ENCODE data around the gene RSPO4. TPM values are rescaled to one million over a fixed set of nuclear protein-coding genes. Genes with fewer than 3 reads are reported as not detected.

The RSPO4 gene
- total and polyA plus RNA-seq, 9 donors: 0.04 to 0.47 (median 0.19) TPM; not detected in 1

DNA sequence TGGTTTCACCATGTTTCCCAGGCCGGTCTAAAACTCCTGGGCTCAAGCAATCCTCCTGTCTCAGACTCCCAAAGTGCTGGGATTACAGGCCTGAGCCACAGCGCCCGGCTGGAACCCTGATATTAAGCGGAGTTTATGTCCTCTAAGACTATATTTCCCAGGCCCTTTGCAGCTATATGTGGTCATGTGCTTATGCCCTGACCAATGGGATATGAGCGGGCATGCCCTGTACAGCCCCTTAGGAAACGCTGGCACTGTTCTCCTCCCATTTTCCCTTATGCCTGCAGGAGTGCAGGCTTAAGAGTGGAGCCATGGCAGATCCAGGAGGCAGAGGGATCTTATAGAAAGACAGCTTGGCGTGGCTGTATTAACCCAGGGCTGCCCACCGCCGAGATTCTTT lies 29.9 kb downstream of the RSPO4 start:
- no peaks in the 10 kb centered on the region for H3K36me3 ChIP-seq (ENCODE audit: control insufficient read depth, insufficient read depth, low read length)
- peaks cover 2% of the 10 kb centered on the region for H3K27me3 ChIP-seq (ENCODE audit: control insufficient read depth, insufficient read depth, low read length)
- DNase-seq: no peak
- 98% methylated on average over 6 of the region's 9 CpGs for WGBS (ENCODE audit: insufficient coverage)
- no peaks in the 10 kb centered on the region for H3K9me3 ChIP-seq (replicated peaks; ENCODE audit: control insufficient read depth, low read depth, low read length)
- H3K4me3 ChIP-seq (ENCODE audit: low read length): no peak overlapping the region
- H3K4me1 ChIP-seq (ENCODE audit: control insufficient read depth, insufficient read depth, low read length): no peaks in the 10 kb centered on the region
- no peak overlapping the region for H3K27ac ChIP-seq (ENCODE audit: low read length)

DNA sequence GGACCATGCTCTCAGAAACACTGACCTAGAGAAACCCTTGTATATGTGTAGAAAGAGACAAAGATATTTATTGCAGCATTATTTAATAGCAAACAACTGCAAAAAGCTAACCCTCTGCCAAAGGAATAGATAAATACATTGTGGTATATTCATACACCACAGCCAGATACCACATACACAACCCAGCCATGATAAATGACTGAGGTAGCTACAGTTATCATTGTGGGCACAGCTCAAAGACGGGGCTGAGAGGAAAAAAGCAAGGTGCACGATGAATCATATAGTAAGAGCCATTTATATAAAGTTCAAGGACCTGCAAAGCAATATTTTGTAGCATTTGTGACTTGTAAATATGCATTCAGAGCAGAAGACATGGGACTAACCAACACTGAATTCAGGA lies 30.8 kb downstream of the RSPO4 start:
- Histone ChIP-seq H3K9me3 (replicated peaks; ENCODE audit: control insufficient read depth, low read depth, low read length) (no peaks in the 10 kb centered on the region), H3K36me3 (ENCODE audit: control insufficient read depth, insufficient read depth, low read length) (no peaks in the 10 kb centered on the region), H3K4me1 (ENCODE audit: control insufficient read depth, insufficient read depth, low read length) (no peaks in the 10 kb centered on the region), H3K27me3 (ENCODE audit: control insufficient read depth, insufficient read depth, low read length) (peaks cover 2% of the 10 kb centered on the region), H3K4me3 (ENCODE audit: low read length) (no peak overlapping the region), H3K27ac (ENCODE audit: low read length) (no peak overlapping the region)
- no peak for DNase-seq
- WGBS (ENCODE audit: insufficient coverage): no CpG with 5 or more reads among the region's 2 CpGs

DNA sequence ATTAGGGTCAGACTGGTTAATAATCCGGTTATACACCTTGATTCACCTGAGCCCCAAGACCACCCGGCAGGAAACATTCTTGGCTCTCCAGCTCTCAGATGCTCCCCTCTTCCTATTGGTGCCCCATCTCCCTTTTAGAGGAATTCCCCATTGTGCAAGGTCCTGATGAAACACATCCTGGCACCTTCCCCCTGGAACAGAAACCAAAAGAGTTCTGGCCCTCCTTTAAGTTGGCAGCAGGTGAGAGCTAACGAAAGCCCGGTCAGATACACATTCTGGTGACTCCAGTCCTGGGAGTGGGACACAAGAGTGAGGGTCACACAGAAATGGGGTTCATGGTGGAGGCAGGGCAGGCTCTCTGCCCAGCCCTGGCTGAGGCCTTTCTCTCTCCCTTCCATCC lies 32.2 kb downstream of the RSPO4 start:
- H3K9me3 ChIP-seq (replicated peaks; ENCODE audit: control insufficient read depth, low read depth, low read length): no peaks in the 10 kb centered on the region
- no peaks in the 10 kb centered on the region for H3K4me1 ChIP-seq (ENCODE audit: control insufficient read depth, insufficient read depth, low read length)
- no peaks in the 10 kb centered on the region for H3K36me3 ChIP-seq (ENCODE audit: control insufficient read depth, insufficient read depth, low read length)
- 75% methylated on average over 3 of the region's 4 CpGs for WGBS (ENCODE audit: insufficient coverage)
- no peak overlapping the region for H3K27ac ChIP-seq (ENCODE audit: low read length)
- DNase-seq: no peak
- peaks cover 5% of the 10 kb centered on the region for H3K27me3 ChIP-seq (ENCODE audit: control insufficient read depth, insufficient read depth, low read length)
- H3K4me3 ChIP-seq (ENCODE audit: low read length): no peak overlapping the region

DNA sequence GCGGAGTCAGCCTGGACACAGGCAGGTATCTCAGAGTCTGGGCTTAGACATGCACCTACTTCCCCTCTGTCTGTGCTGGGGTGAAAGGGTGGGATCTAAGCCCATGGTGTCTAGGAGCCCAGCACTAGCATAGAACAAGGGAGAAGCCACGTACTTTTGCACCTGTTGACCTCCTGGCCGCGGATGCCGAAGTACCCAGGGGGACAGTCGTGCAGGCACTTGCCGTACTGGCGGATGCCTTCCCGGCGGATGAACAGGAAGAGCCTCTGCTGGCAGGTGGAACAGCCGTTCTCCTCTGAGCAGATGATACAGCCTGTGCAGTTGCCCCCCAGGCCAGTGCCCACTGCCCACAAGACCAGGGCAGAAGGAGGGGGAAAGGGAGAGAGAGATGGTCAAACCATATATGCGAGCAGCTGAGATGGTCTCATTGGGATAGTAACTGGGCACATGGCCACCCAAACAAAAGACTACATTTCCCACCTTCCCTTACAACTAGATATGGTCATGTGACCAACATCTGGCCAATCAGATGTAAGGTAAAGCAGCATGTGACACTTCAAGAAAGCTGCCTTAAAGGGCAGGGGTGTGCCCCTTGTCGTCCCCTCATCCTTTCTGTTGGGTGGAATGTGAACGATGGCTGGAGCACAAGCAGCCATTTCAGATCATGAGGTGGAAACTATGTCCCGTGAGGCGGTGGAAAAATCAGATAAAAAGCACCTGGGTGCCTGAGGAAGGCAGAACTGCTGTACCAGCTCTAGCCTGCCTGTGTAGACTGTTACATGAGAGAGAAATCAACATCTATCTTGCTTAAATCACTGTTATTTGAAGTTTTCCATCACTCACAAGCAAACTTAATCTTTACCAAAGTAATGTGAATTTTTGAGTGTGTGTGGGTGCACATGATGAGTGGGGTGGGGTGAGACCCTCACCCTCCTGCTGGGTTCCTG lies 34.0 kb downstream of the RSPO4 start:
- WGBS (ENCODE audit: insufficient coverage): 89% methylated on average over 15 of the region's 16 CpGs
- peaks cover 5% of the 10 kb centered on the region for H3K27me3 ChIP-seq (ENCODE audit: control insufficient read depth, insufficient read depth, low read length)
- no peak overlapping the region for H3K4me3 ChIP-seq (ENCODE audit: low read length)
- no peak overlapping the region for H3K27ac ChIP-seq (ENCODE audit: low read length)
- H3K9me3 ChIP-seq (replicated peaks; ENCODE audit: control insufficient read depth, low read depth, low read length): no peaks in the 10 kb centered on the region
- H3K36me3 ChIP-seq (ENCODE audit: control insufficient read depth, insufficient read depth, low read length): no peaks in the 10 kb centered on the region
- DNase-seq: peak; percentile 13
- no peaks in the 10 kb centered on the region for H3K4me1 ChIP-seq (ENCODE audit: control insufficient read depth, insufficient read depth, low read length)

DNA sequence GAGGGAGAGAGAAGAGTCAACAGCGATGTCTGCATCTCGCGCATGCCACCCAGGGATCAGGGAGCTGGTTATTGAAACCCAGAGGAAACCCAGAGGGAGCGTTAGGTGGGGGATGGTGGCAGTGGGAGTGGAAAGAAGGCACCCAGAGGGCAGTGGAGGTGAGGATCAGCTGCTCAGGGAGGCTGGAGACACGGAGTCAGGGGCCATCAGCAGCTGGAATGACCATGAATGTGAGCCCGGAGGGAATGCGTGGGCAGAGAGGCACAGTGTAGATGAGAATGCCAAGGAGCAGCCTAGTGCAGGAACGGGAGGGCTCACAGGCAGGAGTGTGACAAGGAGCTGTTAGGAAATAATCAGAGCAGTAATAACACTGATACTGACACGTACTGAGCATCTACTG lies 36.2 kb downstream of the RSPO4 start:
- H3K4me3 ChIP-seq (ENCODE audit: low read length): no peak overlapping the region
- H3K4me1 ChIP-seq (ENCODE audit: control insufficient read depth, insufficient read depth, low read length): no peaks in the 10 kb centered on the region
- H3K36me3 ChIP-seq (ENCODE audit: control insufficient read depth, insufficient read depth, low read length): no peaks in the 10 kb centered on the region
- H3K27ac ChIP-seq (ENCODE audit: low read length): no peak overlapping the region
- H3K27me3 ChIP-seq (ENCODE audit: control insufficient read depth, insufficient read depth, low read length): peaks cover 5% of the 10 kb centered on the region
- DNase-seq: no peak
- H3K9me3 ChIP-seq (replicated peaks; ENCODE audit: control insufficient read depth, low read depth, low read length): no peaks in the 10 kb centered on the region
- WGBS (ENCODE audit: insufficient coverage): 75% methylated on average over 7 of the region's 9 CpGs

DNA sequence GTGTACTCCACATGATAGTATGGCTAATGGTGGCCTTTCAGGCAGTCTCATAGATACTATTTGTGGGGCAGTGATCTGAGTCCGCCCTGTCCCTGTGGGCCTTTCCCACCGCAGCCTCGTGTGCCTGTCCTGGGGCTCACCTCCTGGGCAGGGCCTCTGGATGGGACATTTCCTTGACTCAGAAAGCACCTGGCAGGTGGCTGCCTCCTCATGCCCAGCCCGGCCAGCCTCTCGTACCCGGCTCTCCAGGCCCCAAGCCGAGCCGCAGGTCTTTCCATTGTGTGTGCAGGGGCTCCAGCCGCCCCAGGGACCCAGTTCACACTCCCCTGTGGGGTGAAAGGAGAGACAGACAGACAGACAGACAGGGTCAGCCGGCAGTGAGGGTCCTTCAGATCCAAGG lies 38.3 kb downstream of the RSPO4 start:
- 78% methylated on average over 7 of the region's 10 CpGs for WGBS (ENCODE audit: insufficient coverage)
- H3K4me3 ChIP-seq (ENCODE audit: low read length): no peak overlapping the region
- peaks cover 7% of the 10 kb centered on the region for H3K27me3 ChIP-seq (ENCODE audit: control insufficient read depth, insufficient read depth, low read length)
- no peaks in the 10 kb centered on the region for H3K36me3 ChIP-seq (ENCODE audit: control insufficient read depth, insufficient read depth, low read length)
- no peaks in the 10 kb centered on the region for H3K4me1 ChIP-seq (ENCODE audit: control insufficient read depth, insufficient read depth, low read length)
- no peak for DNase-seq
- H3K27ac ChIP-seq (ENCODE audit: low read length): no peak overlapping the region
- H3K9me3 ChIP-seq (replicated peaks; ENCODE audit: control insufficient read depth, low read depth, low read length): no peaks in the 10 kb centered on the region

DNA sequence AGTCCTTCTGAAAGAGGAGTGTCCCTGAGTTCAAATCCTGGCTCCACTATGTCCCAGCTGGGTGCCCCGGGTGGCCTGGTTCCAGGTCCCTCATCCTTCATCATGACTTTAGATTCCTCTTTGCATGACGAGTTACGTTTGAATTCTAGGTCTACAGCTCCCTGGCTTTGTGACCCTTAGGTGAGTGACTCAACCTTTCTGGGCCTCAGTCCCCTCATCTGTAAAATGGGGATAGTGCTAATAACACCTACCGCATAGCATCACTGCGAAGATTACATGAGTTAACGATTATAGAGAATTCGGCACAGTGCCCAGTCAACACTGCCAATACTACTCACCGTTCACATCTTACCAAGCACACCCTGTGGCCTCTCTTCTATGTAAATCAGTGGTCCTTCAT lies 39.4 kb downstream of the RSPO4 start:
- Histone ChIP-seq H3K27ac (ENCODE audit: low read length) (no peak overlapping the region), H3K4me1 (ENCODE audit: control insufficient read depth, insufficient read depth, low read length) (no peaks in the 10 kb centered on the region), H3K4me3 (ENCODE audit: low read length) (no peak overlapping the region), H3K27me3 (ENCODE audit: control insufficient read depth, insufficient read depth, low read length) (peaks cover 10% of the 10 kb centered on the region), H3K9me3 (replicated peaks; ENCODE audit: control insufficient read depth, low read depth, low read length) (no peaks in the 10 kb centered on the region), H3K36me3 (ENCODE audit: control insufficient read depth, insufficient read depth, low read length) (no peaks in the 10 kb centered on the region)
- DNase-seq: no peak
- 83% methylated on average over 5 of the region's 8 CpGs for WGBS (ENCODE audit: insufficient coverage)

DNA sequence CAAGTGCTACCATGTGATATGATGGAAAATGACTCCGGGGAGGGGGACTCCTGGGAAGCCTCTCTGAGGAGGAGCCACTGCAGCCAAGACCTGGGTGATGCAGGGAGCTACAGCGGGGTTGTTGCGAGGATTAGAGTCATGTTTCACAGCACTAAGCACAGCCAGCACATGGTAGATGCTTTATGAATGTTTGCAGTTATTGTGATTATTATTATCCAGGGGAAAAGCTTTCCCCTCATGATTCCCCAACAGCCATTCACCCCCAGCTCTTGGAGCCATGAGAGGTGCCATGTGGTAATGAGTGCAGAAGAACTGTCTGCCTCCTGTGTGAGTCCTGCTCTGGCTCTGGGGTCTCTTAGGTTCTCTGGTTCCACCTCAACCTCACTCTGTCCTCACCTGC lies 39.9 kb downstream of the RSPO4 start:
- H3K27ac ChIP-seq (ENCODE audit: low read length): no peak overlapping the region
- peaks cover 10% of the 10 kb centered on the region for H3K27me3 ChIP-seq (ENCODE audit: control insufficient read depth, insufficient read depth, low read length)
- WGBS (ENCODE audit: insufficient coverage): 72% methylated on average over 1 of the region's 3 CpGs
- H3K4me1 ChIP-seq (ENCODE audit: control insufficient read depth, insufficient read depth, low read length): no peaks in the 10 kb centered on the region
- H3K9me3 ChIP-seq (replicated peaks; ENCODE audit: control insufficient read depth, low read depth, low read length): no peaks in the 10 kb centered on the region
- no peaks in the 10 kb centered on the region for H3K36me3 ChIP-seq (ENCODE audit: control insufficient read depth, insufficient read depth, low read length)
- no peak overlapping the region for H3K4me3 ChIP-seq (ENCODE audit: low read length)
- no peak for DNase-seq

DNA sequence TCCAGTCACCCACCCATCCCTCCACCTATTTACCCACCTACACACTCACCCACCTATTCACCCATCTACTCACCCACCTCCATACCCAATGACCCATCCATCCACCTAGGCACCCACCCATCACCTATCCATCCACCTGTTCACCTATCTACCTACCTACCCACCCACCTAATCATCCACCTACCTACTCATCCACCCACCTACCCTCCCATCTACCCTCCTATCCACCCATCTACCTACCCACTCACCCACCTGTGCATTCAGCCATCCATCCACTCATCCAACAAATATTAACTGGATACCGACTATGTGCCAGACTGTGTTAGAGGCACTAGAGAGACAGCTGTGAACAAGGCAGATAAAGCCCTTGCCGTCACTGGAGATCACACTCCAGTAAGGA lies 40.3 kb downstream of the RSPO4 start:
- WGBS (ENCODE audit: insufficient coverage): 75% methylated on average over 1 of the region's 2 CpGs
- no peak overlapping the region for H3K27ac ChIP-seq (ENCODE audit: low read length)
- peaks cover 10% of the 10 kb centered on the region for H3K27me3 ChIP-seq (ENCODE audit: control insufficient read depth, insufficient read depth, low read length)

DNA sequence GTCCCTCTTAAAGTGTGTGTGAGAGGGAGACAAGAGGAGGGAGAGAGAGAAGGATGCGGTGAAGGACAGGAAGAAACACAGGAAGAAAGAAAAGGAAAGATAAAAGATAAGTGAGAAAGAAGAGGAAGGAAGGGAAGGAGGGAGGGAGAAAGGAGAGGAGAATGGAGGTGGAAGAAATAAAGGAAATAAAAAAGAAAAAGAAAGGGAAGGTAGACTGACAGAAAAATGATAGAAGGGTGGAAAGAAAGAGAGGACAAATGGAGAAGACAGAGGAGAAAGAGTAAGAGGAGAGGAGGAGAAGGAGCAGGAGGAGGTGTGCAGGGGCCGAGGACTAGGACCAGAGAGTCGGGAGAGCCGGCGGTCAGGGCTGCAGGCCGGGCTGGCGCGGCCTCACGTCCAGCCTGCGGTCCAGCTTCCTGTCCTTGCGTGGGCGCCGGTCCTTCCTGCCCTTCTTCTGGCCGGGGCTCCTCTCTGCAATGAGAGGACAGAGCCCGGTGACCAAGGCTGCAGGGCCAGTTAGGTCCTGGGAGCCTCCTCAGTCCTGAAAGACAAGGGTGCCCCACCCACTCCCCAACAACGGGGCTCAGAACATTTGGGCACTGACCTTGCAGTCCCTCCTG lies 42.0 kb downstream of the RSPO4 start:
- no peak for DNase-seq
- Histone ChIP-seq H3K4me1 (ENCODE audit: control insufficient read depth, insufficient read depth, low read length) (peaks cover 2% of the 10 kb centered on the region), H3K9me3 (replicated peaks; ENCODE audit: control insufficient read depth, low read depth, low read length) (no peaks in the 10 kb centered on the region), H3K27ac (ENCODE audit: low read length) (no peak overlapping the region), H3K27me3 (ENCODE audit: control insufficient read depth, insufficient read depth, low read length) (peaks cover 13% of the 10 kb centered on the region), H3K4me3 (ENCODE audit: low read length) (no peak overlapping the region), H3K36me3 (ENCODE audit: control insufficient read depth, insufficient read depth, low read length) (no peaks in the 10 kb centered on the region)
- WGBS (ENCODE audit: insufficient coverage): 74% methylated on average over 11 of the region's 16 CpGs

More for the DNA sequence above, 40.3 kb downstream of the RSPO4 start:
- Histone ChIP-seq H3K4me3 (ENCODE audit: low read length) (no peak overlapping the region), H3K9me3 (replicated peaks; ENCODE audit: control insufficient read depth, low read depth, low read length) (no peaks in the 10 kb centered on the region), H3K4me1 (ENCODE audit: control insufficient read depth, insufficient read depth, low read length) (no peaks in the 10 kb centered on the region), H3K36me3 (ENCODE audit: control insufficient read depth, insufficient read depth, low read length) (no peaks in the 10 kb centered on the region)
- no peak for DNase-seq

All from muscle of leg (tissue), 11 donors.